HG02763 (cell line): Measurements from ENCODE around the gene ZNF292.
"Not testable (repeated sequence)": the region's sequence is repeated elsewhere in the genome, so short reads cannot be mapped to it uniquely, and the experiment has no call there.

Experiments used
- ATAC-seq: cut with Tn5 transposase; IDR thresholded peaks from one replicate; pipeline ENCODE4 v1.9.1; 2021; ENCODE audit warnings: mild to moderate bottlenecking, moderate library complexity; ENCODE audit not compliant: unreplicated experiment

The ZNF292 gene

DNA sequence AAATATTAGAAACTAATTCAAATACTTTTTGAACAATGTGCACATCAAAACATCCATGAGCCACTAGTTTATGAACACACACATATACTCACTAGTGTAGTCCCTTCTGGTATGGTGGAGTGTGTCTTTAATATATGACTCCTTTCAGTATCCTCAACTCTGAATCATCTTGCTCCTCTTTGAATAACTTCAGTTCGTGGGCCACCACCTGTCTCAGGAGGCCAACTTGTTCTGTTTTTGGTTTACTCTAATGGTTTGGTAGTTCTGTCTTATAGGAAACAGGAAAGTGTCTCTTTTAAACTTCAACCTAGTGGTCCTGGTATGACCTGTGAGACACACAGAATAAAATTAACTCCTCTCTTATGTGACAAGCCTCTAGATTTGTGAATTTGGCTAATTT is 55.6 kb downstream of the ZNF292 start:
- peak; percentile 96 for ATAC-seq

DNA sequence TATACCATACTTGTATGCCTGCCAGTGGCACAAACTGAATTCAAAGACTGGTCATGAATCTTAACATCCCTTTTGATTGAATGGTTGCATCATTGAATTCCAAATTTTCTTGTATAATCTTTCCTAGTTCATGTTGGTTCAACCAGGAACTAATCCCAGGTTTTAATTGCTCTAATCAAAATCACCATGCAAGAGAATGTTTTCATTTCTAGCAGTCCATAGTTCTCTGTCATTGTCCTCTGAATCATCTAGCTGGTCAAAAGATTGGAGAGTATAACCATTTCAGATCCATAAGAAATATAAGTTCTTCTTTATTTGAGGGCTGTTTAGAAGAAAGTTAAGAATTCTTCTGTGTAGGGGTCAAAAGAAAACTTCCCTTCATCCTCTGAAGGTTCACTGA is 57.2 kb downstream of the ZNF292 start:
- ATAC-seq = no peak

DNA sequence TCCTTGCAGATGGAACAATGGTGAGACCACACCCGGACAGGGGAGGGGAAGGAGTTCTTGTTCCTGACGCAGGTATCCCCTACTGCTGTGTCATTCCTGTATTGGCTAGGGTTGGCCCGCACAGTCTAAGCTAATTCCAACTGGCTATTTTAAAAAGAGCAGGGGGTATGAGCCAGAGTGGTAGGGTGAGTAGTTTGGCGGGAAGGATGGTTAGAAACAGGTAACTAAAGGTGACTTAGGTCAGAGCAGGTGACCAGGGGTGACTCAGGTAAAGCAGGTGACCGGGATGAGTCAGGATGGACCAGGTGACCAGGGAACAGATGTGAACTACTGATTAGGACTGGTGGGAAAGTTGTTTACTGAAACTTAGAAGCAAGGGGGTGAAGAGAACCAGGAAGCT is 58.0 kb downstream of the ZNF292 start:
- ATAC-seq = no peak

DNA sequence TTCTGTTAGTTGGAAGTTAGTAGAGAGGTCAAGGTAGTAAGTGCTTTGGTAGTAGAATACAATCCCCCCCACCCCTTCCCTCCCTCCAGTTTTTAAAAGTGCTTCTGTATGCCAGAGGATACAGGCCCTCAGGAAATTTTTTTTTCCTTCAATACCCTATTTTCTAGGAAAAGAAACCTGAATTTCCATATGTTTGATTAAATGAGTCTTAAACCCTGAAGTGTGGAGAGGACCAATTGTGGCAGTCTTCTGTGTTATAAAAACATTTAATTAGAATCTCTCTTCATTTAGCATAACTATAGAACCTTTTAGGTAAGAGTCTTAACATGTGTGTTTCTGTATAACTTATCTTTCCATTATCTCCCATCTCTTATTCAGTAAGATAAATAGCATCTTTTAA is 59.5 kb downstream of the ZNF292 start:
- no peak for ATAC-seq

DNA sequence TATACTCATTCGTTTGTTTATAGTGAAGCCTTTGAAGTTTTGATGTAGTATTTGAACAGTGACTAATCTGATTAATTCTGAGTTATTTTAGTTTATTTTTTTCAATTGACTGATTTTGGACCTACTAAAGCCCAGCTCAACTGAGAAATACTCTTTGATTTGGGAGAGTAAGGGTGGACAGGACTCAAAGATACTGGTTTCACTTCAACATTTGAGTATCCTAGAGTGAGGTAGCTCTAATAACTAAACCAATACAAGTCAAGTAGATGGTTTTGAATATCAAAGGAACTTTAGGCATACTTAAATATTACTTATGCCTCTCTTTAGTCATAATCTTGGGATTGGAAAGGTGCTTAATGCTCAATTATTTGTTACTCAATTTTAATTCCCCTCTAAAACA is 65.6 kb downstream of the ZNF292 start:
- ATAC-seq = no peak

DNA sequence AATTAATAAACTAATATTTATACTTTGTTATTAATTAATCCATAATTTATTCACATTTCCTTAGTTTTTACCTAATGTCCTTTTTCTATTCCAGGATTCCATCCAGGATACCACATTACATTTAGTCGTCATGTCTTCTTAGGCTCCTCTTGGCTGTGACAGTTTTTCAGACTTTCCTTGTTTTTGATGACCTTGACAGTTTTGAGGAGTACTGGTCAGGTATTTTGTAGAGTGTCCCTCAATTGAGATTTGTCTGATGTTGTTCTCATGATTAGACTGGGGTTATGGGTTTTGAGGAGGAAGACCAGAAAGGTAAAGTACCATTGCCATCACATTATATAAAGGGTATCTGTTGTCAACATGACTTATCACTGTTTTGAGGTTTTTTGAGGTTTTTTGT is 67.3 kb downstream of the ZNF292 start:
- no peak for ATAC-seq

DNA sequence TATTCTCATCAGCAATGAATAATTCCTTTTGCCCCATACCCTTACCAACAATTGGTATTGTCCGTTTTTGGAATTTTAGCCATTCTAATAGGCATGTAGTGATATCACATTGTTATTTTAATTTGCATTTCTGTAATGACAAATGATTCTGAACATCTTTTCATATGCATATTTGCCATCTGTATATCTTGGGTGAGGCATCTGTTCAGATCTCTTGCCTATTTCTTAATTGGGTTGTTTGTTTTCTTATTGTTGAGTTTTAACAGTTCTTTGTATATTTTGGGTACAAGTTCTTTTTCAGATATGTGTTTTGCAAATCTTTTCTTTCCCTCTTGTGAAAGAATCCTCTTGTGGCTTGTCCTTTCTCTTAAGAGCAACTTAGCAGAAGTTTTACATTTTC is 69.6 kb downstream of the ZNF292 start:
- ATAC-seq = no peak

DNA sequence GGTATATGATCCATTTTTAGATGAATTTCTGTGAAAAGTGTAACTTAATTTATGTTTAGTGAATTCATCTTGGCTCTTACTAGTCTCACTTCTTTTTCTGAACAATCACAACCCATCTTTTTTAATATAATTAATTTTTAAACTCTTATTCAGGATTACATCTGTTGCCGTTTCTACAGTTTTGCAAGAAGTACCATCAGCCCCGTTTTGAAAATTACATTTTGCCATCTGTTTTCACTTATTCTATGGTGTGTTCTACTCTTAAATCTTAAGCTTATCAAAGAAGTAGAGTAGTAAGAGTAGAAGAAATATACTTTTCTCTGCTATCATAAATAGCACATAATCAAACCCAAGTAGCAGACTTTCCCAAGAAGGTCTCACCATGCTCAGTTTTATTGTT is 70.1 kb downstream of the ZNF292 start:
- no peak for ATAC-seq

DNA sequence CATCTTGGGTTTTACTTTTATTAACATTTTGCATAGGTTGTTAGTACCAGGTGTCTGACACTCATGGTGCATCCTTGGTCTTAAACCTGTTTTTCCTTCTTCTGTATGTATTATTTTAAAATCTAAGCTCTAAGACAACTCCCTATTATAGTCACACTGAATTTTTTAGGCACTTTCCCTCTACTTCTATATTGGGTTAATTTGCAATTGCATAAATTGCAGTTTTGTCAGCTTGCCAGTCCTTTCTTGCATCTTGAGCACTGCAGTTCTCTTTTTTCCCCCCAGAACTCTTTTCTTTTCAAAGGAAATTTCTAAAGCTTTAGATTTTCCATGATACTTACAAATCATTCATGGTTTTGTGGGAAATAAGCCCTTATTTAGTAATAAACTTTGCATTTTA is 70.6 kb downstream of the ZNF292 start:
- no peak for ATAC-seq

DNA sequence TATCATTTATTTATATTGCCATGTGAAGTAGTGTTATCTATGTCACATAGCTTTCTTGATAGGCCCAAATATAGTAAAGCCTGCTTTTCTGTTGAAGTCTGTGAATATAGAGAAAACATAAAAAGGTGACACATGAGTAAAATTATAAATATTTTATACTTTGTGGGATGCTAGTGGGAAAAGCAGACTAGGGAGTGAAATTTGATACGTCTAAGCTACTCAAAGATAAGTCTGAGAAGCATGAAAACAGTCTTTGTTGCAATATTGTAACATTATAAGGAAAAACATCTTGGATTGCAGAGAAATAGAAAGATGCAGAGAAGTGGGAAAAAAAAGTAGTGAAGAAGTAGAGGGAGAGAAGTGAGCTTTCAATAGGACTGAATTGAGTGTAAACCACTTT is 75.4 kb downstream of the ZNF292 start:
- ATAC-seq = no peak

DNA sequence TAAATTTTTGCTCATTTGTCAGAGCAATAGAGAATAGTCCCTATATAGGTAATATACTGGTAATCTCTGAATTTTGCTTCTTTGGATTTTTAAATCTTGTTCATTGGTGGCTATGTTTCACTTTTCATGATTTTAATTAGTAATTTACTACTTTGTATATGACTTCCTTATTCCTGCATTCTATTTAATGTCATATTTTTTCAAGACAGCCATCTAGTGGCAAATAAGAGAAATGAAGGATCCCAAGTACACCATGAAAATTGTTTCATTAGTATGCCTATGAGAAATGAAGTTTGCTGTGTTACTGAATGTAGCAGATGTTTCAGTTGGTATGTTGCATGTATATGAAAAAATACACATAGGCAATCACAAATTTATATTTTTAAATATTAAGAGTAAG is 82.4 kb downstream of the ZNF292 start:
- no peak for ATAC-seq

DNA sequence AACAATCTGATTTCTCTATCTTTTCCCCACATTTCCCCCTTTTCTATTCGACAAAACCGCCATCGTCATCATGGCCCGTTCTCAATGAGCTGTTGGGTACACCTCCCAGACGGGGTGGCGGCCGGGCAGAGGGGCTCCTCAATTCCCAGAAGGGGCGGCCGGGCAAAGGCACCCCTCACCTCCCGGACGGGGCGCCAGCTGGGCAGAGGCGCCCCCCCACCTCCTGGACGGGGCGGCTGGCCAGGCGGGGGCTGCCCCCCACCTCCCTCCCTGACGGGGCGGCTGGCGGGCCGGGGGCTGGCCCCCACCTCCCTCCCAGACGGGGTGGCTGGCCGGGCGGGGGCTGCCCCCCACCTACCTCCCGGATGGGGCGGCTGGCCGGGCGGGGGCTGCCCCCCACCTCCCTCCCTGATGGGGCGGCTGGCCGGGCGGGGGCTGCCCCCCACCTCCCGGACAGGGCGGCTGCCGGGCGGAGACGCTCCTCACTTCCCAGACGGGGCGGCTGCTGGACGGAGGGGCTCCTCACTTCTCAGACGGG is 83.8 kb downstream of the ZNF292 start:
- ATAC-seq = not testable (repeated sequence)

DNA sequence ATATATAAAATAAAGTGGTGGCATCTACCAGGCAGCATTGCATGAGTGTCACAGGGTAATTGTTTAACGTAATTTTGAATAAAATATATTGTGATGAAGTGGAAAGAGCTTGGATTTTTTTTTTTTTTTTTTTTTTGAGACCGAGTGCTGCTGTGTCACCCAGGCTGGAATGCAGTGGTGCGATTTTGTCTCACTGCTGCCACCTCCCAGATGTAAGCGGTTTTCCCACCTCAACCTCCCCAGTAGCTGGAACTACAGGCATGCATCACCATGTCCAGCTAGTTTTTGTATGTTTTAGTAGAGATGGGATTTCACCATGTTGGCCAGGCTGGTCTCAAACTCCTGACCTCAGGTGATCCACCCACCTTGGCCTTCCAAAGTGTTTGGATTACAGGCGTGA is 85.9 kb downstream of the ZNF292 start:
- no peak for ATAC-seq

DNA sequence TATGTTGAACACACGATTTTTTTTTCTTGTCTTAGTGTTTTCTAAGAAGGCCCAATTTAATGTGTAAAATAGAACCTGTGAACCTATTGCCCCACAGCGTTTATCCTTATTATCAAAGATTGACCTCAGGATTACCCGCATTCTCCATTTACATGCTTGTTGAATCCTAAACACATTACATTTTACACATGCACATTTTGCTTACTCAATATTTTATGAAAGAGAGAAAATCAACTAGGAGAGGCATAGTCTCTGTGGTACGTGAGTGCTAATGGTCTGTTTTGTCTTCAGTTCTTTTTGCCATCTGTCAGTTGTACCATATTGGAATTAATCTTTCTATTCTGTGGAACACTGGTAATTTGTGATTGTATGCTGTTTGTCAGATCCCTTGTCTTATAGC is 86.9 kb downstream of the ZNF292 start:
- ATAC-seq = no peak

DNA sequence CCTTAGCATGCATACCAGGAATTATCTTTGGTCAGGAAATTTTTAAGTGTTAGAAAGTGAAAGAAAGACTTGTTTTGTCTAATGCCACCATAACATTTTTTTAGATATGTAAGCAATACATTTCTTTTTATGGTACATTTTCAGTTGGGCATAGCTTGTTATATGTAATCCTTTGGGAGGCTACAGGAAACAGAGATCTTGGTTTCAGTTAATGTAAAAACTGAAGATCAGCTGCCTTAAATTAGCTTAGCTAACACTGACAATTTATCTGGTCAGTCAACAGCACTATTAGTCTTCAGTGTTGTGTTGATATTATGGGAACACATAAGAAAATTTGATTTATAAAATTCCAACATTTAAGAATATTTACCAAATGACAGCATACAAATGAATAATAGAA is 88.4 kb downstream of the ZNF292 start:
- ATAC-seq = no peak

DNA sequence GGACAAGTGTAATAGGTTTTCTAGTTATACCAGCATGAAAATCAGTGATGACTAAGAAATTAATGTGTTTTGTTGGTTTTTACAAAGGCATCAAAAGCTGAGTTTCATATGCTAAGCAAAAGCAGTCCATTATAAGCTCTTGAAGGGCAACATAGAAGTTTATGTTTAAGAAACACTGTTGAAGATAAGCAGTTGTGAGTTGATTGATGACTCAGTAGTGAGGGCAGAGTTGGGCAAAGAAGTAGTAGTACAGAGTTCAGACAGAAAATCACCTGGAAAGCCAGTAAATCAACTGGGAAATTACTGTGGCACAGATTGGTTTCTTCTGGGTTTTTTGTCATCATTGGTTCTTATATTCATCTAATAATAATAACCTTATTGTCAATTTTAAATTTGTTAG is 89.0 kb downstream of the ZNF292 start:
- no peak for ATAC-seq

DNA sequence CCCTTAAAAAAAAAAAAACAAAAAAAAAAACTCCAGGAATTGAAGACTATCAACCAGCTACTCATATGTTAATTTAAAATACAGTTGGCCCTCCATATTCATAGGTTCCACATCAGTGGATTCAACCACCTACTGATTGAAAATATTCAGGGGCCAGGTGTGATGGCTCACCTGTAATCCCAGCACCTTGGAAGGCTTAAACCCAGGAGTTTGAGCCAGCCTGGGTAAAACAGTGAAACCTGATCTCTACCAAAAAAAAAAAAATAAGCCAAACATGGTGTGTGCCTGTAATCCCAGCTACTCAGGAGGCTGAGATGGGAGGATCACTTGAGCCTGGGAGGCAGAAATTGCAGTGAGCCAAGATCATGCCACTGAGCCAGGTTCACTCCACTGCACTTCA is 94.7 kb downstream of the ZNF292 start:
- no peak for ATAC-seq

DNA sequence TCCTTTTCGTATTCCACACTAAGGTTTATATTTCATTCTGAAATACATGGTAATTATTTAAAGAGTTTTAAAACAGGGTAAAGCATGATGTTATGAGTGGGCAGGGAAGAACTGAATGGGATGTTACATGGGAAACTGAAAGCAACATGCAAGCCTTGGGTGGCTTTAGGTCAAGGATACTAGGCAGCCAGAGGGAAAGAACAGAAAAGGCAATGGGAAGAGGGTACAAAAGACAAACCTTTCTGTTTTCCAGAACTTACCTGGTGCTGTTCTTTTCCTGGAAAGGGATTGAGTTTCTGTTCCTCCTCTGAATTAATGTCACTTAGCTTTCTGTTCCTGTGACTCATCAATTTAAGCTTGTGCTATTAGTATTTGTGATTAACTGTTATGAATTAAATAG is 95.9 kb downstream of the ZNF292 start:
- no peak for ATAC-seq

DNA sequence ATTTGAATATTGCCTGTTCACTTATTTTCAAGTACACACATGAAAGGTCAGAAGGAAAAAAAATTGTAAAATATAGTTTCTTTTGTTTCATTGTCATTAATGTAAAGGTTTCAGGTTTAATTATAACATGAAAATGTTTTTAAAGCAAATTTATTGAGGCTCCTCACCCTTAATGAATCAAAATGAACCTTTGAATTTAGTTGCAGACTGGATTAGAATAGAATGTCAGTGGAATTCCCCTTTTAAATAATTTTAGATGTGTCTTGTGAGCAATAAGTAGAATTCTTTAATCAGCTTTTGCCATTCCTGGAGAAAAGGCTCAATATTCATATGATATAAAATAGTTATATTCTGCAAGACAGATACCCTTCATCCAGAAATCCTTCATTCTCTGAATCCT is 96.4 kb downstream of the ZNF292 start:
- no peak for ATAC-seq

DNA sequence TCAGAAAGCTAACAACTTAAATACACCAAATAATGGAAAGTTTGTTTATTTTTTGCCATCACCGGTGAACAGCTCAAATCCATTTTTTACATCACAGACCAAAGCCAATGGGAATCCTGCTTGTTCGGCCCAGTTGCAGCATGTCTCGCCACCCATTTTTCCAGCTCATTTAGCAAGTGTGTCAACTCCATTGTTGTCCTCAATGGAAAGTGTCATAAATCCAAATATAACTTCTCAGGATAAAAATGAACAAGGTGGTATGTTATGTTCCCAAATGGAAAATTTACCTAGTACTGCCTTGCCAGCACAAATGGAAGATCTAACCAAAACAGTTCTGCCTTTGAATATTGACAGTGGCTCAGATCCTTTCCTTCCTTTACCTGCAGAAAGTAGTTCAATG is 101.7 kb downstream of the ZNF292 start:
- no peak for ATAC-seq

DNA sequence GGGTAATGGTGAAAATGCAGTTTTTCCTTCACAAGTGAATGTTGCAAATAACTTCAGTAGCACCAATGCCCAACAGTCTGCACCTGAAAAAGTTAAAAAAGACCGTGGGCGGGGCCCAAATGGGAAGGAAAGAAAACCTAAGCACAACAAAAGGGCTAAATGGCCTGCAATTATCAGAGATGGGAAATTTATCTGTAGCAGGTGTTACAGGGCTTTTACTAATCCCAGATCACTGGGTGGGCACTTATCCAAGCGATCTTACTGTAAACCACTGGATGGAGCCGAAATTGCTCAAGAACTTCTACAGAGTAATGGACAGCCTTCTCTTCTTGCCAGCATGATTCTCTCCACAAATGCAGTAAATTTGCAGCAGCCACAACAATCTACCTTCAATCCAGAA is 102.2 kb downstream of the ZNF292 start:
- ATAC-seq = no peak

DNA sequence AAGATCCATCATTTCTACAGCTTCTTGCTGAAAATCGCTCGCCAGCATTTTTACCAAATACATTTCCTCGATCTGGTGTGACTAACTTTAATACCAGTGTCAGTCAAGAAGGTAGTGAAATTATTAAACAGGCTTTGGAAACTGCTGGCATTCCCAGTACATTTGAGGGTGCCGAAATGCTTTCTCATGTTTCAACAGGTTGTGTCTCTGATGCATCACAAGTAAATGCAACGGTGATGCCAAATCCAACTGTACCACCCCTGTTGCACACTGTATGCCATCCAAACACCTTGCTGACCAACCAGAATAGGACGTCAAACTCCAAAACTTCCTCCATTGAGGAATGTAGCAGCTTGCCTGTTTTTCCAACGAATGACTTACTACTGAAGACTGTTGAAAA is 102.6 kb downstream of the ZNF292 start:
- no peak for ATAC-seq

DNA sequence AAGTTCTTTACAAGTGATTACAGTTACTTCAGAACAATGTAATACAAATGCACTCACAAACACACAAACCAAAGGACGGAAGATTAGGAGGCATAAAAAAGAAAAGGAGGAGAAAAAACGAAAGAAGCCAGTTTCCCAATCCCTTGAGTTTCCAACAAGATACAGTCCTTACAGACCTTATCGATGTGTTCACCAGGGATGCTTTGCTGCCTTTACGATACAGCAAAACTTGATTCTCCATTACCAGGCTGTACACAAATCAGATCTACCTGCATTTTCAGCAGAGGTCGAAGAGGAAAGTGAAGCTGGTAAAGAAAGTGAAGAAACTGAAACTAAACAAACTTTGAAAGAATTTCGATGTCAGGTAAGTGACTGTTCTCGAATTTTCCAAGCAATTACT is 104.4 kb downstream of the ZNF292 start:
- ATAC-seq = no peak

DNA sequence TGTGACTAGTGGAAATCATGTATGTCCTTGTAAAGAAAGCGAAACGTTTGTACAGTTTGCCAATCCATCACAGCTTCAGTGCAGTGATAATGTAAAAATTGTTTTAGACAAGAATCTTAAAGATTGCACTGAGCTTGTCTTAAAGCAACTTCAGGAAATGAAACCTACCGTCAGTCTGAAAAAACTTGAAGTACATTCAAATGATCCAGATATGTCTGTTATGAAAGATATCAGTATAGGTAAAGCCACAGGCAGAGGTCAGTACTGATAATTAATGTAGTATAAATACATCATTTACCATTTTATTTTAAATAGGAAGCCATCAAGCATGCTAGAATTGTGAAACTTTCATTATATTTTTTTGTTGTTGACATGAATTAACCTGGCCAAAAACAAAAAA is 106.2 kb downstream of the ZNF292 start:
- no peak for ATAC-seq
